Fibroblast of mammary gland (primary cell): ENCODE measurements around the gene STIMATE.
A peak's percentile ranks its signal among the peaks of the same experiment; 100 is the strongest.

Experiments used
- DNase-seq: peaks from one replicate; pipeline ENCODE4 v3.0.0-alpha.2; 2010; ENCODE audit warnings: low read depth
- H3K4me3 ChIP-seq: 2 replicates; pipeline ENCODE4 v1.5.1; 2011; ENCODE audit warnings: low read depth, mild to moderate bottlenecking, low read length, moderate library complexity; ENCODE audit not compliant: control insufficient read depth
- CTCF ChIP-seq: conservative IDR thresholded peaks from 2 replicates; pipeline ENCODE4 v1.5.1; 2011; ENCODE audit warnings: low read depth, low read length, inconsistent platforms; ENCODE audit not compliant: control insufficient read depth, insufficient read depth

Gene STIMATE

GRCh38 chr3:52891164-52891563, 6.2 kb downstream of the STIMATE start:
- no peak for TF ChIP-seq CTCF
- H3K4me3 ChIP-seq, result no peak overlapping the region
- DNase-seq, result no peak

GRCh38 chr3:52890735-52891134, 6.6 kb downstream of the STIMATE start:
- no peak for TF ChIP-seq CTCF
- DNase-seq, result peak; percentile 15
- no peak overlapping the region for H3K4me3 ChIP-seq

- H3K4me3 ChIP-seq, result no peak overlapping the region
- TF ChIP-seq CTCF, result no peak
- no peak for DNase-seq
Observed at GRCh38 chr3:52889901-52890300, 7.4 kb downstream of the STIMATE start.

GRCh38 chr3:52887166-52887565, 10.2 kb downstream of the STIMATE start:
- no peak for DNase-seq
- no peak for TF ChIP-seq CTCF
- H3K4me3 ChIP-seq, result no peak overlapping the region

GRCh38 chr3:52886049-52886730, 11.2 kb downstream of the STIMATE start:
- no peak for TF ChIP-seq CTCF
- no peak overlapping the region for H3K4me3 ChIP-seq
- no peak for DNase-seq

- TF ChIP-seq CTCF, result no peak
- no peak for DNase-seq
Observed at GRCh38 chr3:52882377-52882776, 15.0 kb downstream of the STIMATE start.

GRCh38 chr3:52881871-52882270, 15.5 kb downstream of the STIMATE start:
- no peak overlapping the region for H3K4me3 ChIP-seq
- no peak for TF ChIP-seq CTCF
- no peak for DNase-seq

More at GRCh38 chr3:52882377-52882776, 15.0 kb downstream of the STIMATE start:
- no peak overlapping the region for H3K4me3 ChIP-seq
